NCI-H1092 (cell line): ENCODE measurements around the gene NT5C3A.
"Not testable (repeated sequence)": the region's sequence is repeated elsewhere in the genome, so short reads cannot be mapped to it uniquely, and the experiment has no call there.

Source experiments
- DNase-seq: peaks from one replicate; lab custom pipeline; 2025; lab: John Stamatoyannopoulos, UW

Gene NT5C3A

GRCh38 chr7:32979246-32979645 lies 83.3 kb downstream of the NT5C3A start:
- DNase-seq, result not testable (repeated sequence)

DNA sequence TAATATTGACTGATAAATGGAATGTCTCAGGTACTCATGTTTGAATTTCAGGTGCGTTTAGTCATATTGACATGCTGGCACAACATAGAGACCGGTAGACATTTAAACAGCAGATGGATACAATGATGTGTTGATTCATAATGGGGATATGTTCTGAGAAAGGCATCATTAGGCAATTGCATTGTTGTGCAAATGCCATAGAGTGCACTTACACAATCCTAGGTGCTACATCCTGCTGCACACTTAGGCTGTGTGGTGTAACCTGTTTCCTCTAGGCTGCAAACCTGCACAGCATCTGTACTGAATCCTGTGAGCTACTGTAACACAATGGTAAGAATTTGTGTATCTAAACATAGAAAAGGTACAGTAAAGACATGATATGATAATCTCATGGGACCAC lies 85.4 kb downstream of the NT5C3A start:
- not testable (repeated sequence) for DNase-seq

DNA sequence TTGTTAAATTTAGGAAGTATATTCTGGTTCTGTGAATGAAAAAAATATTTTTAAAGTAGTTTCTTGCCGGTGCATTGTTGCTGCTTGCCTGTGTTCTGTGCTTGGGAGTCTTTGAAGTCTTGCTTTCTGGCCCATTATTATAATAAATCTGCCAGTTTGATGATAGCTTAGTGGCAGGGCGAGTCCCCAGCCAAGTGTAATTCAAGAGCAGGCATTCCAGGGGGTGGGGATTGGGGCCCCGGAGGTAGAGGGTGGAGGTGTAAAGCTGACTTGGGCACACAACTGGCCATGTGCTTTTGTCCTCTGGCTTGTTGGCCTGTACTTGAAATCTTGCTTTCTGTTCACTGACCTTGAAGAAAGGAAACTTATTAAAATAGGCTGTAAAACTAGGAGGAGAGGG lies 90.6 kb downstream of the NT5C3A start:
- DNase-seq, result not testable (repeated sequence)

DNA sequence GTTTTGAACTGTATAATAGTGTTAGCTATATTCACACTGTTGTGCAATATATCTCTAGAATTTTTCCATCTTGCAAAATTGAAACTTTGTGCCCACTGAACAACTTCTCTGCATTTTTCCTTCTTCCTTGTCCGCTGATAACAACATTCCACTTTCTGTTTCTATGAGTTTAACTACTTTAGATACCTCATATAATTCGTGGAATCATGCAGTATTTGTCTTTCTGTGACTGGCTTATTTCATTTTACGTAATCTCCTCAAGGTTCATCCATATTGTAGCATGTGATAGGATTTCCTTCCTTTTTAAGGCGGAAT lies 95.4 kb downstream of the NT5C3A start:
- DNase-seq, result not testable (repeated sequence)

- not testable (repeated sequence) for DNase-seq
These were observed 95.9 kb downstream of the NT5C3A start for GRCh38 chr7:32966489-32967267.

DNA sequence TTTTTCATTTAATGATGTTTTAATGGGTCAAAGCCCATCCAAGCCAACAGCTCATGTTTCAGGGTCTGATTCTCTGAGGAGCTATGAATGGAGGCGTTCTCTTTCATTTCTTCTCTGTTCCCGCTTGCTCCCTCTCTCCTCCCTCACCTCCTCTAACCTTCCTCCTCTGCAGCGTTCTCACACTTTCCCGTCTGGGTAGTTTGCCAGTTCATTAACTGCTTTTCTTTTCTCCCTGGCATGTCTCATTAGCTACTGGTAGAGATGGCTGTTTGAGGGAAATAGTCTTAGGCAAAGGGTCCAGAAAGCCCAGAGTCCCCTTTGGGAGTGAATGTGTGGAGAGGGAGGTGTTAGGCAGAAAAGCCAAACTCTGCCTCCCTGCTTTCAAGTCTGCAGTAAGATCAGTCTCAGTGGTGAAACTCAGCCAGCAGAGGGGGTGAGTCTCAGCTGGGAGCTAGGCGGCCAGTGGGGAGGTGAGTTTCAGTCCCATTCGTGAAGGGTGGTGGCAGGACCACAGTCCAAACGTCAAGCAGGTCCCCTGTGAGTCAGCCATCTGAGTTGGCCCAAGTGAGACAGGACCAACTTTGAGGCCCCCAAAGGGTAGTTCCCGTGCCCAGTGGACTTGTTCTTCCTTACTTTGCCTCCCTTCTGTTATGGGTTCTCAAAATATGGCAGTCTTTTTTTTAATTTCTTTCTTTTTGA lies 98.0 kb downstream of the NT5C3A start:
- not testable (repeated sequence) for DNase-seq
